ENCODE data around the gene FIGN.

DNA sequence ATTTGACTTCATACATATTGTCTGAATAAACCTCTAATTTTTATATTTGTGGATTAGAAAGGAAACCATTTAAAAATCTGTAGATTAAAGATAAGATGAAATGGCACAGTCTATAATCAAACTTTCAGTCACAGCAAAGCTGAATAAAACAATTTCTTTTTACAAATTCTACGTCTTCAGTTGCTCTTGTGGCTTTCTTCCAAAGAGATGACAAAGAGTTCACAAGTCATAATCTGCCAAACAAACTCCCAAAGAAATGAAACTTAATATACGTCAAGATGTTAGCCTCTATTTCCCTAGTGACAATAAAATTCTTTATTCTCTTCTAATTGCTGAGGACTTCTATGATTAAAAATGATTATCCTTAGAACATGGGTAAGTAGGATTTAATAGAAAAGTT lies 66.3 kb downstream of the FIGN start:
- TF ChIP-seq TAF1 (IDR thresholded peaks at IDR 0.05; ENCODE audit: low read depth) = no peak
- TF ChIP-seq, protein P1, sequence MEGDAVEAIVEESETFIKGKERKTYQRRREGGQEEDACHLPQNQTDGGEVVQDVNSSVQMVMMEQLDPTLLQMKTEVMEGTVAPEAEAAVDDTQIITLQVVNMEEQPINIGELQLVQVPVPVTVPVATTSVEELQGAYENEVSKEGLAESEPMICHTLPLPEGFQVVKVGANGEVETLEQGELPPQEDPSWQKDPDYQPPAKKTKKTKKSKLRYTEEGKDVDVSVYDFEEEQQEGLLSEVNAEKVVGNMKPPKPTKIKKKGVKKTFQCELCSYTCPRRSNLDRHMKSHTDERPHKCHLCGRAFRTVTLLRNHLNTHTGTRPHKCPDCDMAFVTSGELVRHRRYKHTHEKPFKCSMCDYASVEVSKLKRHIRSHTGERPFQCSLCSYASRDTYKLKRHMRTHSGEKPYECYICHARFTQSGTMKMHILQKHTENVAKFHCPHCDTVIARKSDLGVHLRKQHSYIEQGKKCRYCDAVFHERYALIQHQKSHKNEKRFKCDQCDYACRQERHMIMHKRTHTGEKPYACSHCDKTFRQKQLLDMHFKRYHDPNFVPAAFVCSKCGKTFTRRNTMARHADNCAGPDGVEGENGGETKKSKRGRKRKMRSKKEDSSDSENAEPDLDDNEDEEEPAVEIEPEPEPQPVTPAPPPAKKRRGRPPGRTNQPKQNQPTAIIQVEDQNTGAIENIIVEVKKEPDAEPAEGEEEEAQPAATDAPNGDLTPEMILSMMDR (IDR thresholded peaks at IDR 0.05; ENCODE audit: poor library complexity, severe bottlenecking) = no peak
- TF ChIP-seq EZH2 (IDR thresholded peaks at IDR 0.05; ENCODE audit: borderline replicate concordance, insufficient read depth, low read length, poor library complexity, severe bottlenecking) = no peak
- no peak for TF ChIP-seq EP300 (conservative IDR thresholded peaks at IDR 0.05; ENCODE audit: poor library complexity, severe bottlenecking)
- no peak for TF ChIP-seq MXI1 (conservative IDR thresholded peaks at IDR 0.05; ENCODE audit: poor library complexity, severe bottlenecking)
- TF ChIP-seq POLR2AphosphoS5 (IDR thresholded peaks at IDR 0.05) = no peak
- TF ChIP-seq SMC3 (conservative IDR thresholded peaks at IDR 0.05; ENCODE audit: poor library complexity) = no peak
